ENCODE measurements around the gene KLHL2.

Gene KLHL2

DNA sequence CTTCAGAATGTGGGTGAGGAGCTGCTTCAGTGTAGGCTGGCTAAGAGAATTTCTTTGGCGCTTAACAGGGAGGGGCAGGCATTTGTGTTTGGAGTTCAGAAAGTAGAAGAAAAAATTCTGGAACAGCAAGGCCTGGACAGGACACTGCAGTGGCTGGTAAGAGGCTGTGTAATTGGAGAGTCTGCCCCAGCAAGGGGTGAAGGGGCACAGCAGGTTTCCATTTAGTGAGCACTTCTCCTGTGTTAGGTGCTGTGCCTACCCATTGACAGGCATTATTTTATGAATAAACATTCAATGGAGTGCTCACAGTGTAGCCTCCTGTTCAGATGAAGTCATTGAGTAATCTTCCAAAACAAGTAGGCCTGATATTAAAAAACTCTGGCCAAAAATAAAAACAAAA lies 160.8 kb downstream of the KLHL2 start:
- DNase-seq (ENCODE audit: low read depth), result no peak

DNA sequence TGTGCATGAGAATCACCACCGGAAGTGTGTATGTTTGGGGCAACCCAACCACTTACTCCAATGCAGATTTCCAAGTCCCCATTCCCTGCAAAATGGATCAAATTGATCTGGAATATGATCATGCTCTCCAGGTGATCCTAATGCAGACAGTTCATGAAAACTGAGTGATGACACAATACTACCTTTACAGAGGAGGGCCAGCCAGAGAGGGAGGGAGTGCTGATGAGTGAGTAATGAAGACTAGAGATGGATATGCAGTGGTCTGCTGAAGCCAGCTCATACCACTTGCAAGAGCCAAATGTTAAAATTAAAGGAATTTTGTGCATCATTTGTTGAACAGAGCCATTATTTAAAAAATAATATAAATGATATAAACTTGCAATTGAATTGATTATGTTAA lies 161.2 kb downstream of the KLHL2 start:
- DNase-seq (ENCODE audit: low read depth), result no peak

DNA sequence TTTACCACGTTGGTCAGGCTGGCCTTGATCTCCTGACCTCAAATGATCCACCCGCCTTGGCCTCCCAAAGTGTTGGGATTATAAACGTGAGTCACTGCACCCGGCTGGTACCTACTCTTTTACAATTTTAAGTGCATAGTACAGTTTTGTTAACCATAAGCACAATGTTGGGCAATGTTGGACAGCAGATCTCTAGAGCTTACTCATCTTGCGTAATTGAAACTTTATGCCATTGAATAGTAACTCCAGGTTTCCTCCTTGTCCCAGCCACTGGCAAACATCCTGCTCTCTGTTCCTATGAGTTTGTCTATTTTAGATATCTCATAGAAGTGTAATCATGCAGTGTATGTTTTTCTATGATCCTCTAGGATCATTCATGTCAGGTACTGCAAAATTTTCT lies 162.2 kb downstream of the KLHL2 start:
- DNase-seq (ENCODE audit: low read depth), result no peak

DNA sequence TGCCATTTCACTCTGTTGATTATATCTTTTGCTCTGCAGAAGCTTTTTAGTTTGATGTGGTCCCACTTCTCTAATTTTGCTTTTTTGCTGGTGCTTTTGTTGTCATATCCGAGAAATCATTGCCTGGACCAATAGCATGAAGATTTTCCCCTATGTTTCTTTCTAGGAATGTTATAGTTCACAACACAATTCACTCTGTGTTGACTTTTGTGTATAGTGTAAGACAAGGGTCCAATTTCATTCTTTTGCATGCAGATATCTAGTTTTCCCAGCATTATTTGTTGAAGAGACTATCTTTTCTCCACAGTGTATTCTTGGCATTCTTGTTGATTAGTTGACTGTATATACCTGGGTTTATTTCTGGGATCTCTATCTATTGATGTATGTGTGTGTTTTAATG lies 163.2 kb downstream of the KLHL2 start:
- DNase-seq (ENCODE audit: low read depth), result no peak

Data from EH (cell line).